NCI-H460 (cell line): ENCODE measurements around the gene PRAMEF2. TPM values are rescaled to one million over a fixed set of nuclear protein-coding genes. Genes with fewer than 3 reads are reported as not detected.
"Not testable (repeated sequence)": the region's sequence is repeated elsewhere in the genome, so short reads cannot be mapped to it uniquely, and the experiment has no call there.

ENCODE experiments used
- DNase-seq: peaks from one replicate; pipeline ENCODE4 v3.0.0-alpha.2; 2016; ENCODE audit warnings: low read depth; ENCODE audit errors: extremely low read depth
- polyA plus RNA-seq: library from polyadenylated mRNA; depleted of rRNA; stranded (reverse); fragments of >200 nt; gene quantifications from 2 replicates; pipeline ENCODE4 v1.2.3, GENCODE V29; 2014; cell fraction: nucleus; rRNA removed
- total RNA-seq: library from RNA; depleted of rRNA; stranded (reverse); fragments of >200 nt; shearing (Covaris generic); gene quantifications from 2 replicates; pipeline ENCODE4 v1.2.3, GENCODE V29; 2014; rRNA removed

The PRAMEF2 gene
- not detected in 2 replicates for total RNA-seq
- polyA plus RNA-seq = not detected in 2 replicates

GRCh38 chr1:12856786-12857185 lies at the start of gene PRAMEF2:
Gene PRAMEF2, plus strand, starts transcription at chr1:12857086. Its CDS starts 1,924 bp downstream, at chr1:12859010.
- DNase-seq = not testable (repeated sequence)

GRCh38 chr1:12809933-12810332 lies 47.0 kb upstream of the PRAMEF2 start:
- no peak for DNase-seq

GRCh38 chr1:12810691-12811408 lies 46.0 kb upstream of the PRAMEF2 start:
- no peak for DNase-seq

- no peak for DNase-seq
Observed at GRCh38 chr1:12811409-12811784, 45.5 kb upstream of the PRAMEF2 start.

DNA sequence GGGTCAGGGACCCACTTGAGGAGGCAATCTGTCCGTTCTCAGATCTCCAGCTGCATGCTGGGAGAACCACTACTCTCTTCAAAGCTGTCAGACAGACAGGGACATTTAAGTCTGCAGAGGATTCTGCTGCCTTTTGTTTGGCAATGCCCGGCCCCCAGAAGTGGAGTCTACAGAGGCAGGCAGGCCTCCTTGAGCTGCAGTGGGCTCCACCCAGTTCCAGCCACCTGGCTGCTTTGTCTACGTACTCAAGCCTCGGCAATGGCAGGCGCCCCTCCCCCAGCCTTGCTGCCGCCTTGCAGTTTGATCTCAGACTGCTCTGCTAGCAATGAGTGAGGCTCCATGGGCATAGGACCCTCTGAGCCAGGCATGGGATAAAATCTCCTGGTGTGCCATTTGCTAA lies 37.8 kb upstream of the PRAMEF2 start:
- DNase-seq = not testable (repeated sequence)

DNA sequence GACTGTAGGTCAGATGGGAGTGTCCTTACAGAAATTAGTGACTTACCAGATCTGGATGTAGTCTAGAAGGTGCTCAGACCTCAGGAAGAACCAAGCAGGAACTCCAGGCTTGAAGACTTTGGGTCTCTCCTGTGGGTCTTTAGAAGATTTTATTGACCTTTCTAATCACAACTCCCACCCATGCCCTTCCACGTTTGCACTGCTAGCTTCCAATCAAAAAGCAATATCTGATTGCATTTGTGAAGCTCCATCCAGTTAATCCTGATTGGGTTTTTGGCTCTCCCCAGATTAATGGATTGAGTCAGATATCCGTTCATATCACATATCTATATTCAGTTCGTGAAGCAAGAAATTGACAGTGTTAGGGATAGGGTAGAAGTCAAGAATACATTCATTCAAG lies 25.6 kb upstream of the PRAMEF2 start, which contains the start of gene PRAMEF11:
Gene PRAMEF11 (minus strand): TSS at position 101 of the 400 bp plus-strand sequence. CDS start 2,621 bp downstream, outside the sequence.
- DNase-seq = not testable (repeated sequence)

- not testable (repeated sequence) for DNase-seq
Observed at GRCh38 chr1:12833251-12833650, 23.6 kb upstream of the PRAMEF2 start.

GRCh38 chr1:12848620-12849019 lies 8.3 kb upstream of the PRAMEF2 start, which contains the start of gene HNRNPCL1:
Gene HNRNPCL1, minus strand, starts transcription at chr1:12848720. Its CDS starts 431 bp downstream, at chr1:12848289.
- not testable (repeated sequence) for DNase-seq

- DNase-seq = no peak
Observed at GRCh38 chr1:12851779-12852178, 5.1 kb upstream of the PRAMEF2 start.

- DNase-seq = not testable (repeated sequence)
Observed at GRCh38 chr1:12863131-12863880, 6.4 kb downstream of the PRAMEF2 start.

GRCh38 chr1:12878453-12878852 lies 21.6 kb downstream of the PRAMEF2 start:
- not testable (repeated sequence) for DNase-seq

GRCh38 chr1:12886101-12886500 lies 29.2 kb downstream of the PRAMEF2 start, which contains the start of gene PRAMEF4:
Gene PRAMEF4, minus strand, starts transcription at chr1:12886201. Its CDS starts 2,807 bp downstream, at chr1:12883394.
- DNase-seq = not testable (repeated sequence)

DNA sequence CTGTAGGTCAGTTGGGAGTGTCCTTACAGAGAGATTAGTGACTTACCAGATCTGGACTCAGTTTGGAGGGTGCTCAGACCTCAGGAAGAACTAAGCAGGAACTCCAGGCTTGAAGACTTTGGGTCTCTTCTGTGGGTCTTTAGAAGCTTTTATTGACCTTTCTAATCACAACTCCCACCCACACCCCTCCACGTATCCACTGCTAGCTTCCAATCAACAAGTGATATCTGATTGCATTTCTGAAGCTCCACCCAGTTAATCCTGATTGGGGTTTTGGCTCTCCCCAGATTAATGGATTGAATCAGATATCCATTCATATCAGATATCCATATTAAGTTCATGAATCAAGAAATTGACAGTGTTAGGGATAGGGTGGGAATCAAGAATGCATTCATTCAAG lies 41.3 kb downstream of the PRAMEF2 start, which contains the start of gene PRAMEF10:
Gene PRAMEF10 (minus strand): TSS at position 101 of the 400 bp plus-strand sequence. CDS start 2,423 bp downstream, outside the sequence.
- DNase-seq = not testable (repeated sequence)

- not testable (repeated sequence) for DNase-seq
Observed at GRCh38 chr1:12899186-12899585, 42.3 kb downstream of the PRAMEF2 start.

- DNase-seq = not testable (repeated sequence)
Observed at GRCh38 chr1:12903793-12904572, 47.1 kb downstream of the PRAMEF2 start.

Other genes starting within 250 kb of the PRAMEF2 start
- 19.1 and 21.4 TPM in 2 replicates for gene DHRS3, start 238.9 kb upstream of the PRAMEF2 start, total RNA-seq
- gene AADACL4, start 213.0 kb upstream of the PRAMEF2 start, total RNA-seq = not detected in 2 replicates
- gene AADACL3, start 141.0 kb upstream of the PRAMEF2 start, total RNA-seq = 0.05 TPM in 1 of 2 replicates, not detected in the other
- not detected in 2 replicates for gene CFAP107, start 110.9 kb upstream of the PRAMEF2 start, total RNA-seq
- gene PRAMEF12, start 83.3 kb upstream of the PRAMEF2 start, total RNA-seq = not detected in 2 replicates
- gene PRAMEF1, start 65.7 kb upstream of the PRAMEF2 start, total RNA-seq = not detected in 2 replicates
- not detected in 2 replicates for gene PRAMEF11, start 25.7 kb upstream of the PRAMEF2 start, total RNA-seq
- not detected in 2 replicates for gene HNRNPCL1, start 8.4 kb upstream of the PRAMEF2 start, total RNA-seq
- gene PRAMEF4, start 29.1 kb downstream of the PRAMEF2 start, total RNA-seq = 0.07 TPM in 1 of 2 replicates, not detected in the other
- not detected in 2 replicates for gene PRAMEF10, start 41.2 kb downstream of the PRAMEF2 start, total RNA-seq
- not detected in 2 replicates for gene PRAMEF7, start 59.5 kb downstream of the PRAMEF2 start, total RNA-seq
- not detected in 2 replicates for gene PRAMEF6, start 90.5 kb downstream of the PRAMEF2 start, total RNA-seq
- not detected in 2 replicates for gene PRAMEF27, start 199.5 kb downstream of the PRAMEF2 start, total RNA-seq
- gene HNRNPCL3, start 203.7 kb downstream of the PRAMEF2 start, total RNA-seq = not detected in 2 replicates
- gene PRAMEF25, start 213.7 kb downstream of the PRAMEF2 start, total RNA-seq = not detected in 2 replicates